Placental pericyte (primary cell): ENCODE results near the gene JUN. TPM values are rescaled to one million over a fixed set of nuclear protein-coding genes. Genes with fewer than 3 reads are reported as not detected.

Source experiments
- total RNA-seq: library from RNA; depleted of rRNA; stranded (reverse); fragments of >200 nt; gene quantifications from 2 replicates; pipeline ENCODE4 v1.2.3, GENCODE V29; 2012

JUN gene
- total RNA-seq = 46.2 and 107 TPM in 2 replicates

DNA sequence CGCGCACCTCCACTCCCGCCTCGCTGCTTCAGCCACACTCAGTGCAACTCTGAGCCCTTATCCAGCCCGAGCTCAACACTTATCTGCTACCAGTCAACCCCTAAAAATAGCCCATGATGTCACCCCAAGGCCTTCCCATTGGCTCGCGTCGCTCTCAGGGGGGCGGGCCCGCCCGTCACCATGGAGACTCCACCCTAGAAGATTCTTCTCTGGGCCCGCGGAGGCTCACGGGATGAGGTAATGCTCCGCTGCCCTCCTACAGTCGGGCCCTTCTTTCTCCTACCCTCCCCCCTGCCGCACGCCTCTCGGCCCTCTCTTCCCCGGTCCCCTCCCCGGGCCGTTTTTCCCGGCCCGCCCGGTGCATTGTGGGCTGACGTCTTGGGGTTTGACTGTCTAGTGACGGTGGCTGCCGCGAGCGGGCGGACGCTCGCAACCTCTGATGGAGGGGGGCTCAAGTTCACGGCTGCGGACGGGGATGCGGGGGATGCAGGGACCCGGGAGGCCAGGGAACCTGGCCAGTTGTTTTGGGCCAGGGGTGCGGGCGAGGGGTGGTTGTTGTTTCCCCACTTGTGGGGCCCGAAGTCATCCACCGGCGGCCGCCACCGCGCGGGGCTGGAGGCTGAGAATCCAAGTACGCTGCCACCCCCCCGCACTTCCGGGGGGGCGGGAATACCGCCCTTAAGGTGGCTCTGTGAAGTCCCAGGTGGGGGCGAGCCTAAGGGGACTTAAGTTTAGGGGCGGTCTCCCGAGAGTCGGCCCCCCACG lies at the start of gene JUN:
Gene JUN, minus strand, starts transcription at position 55 of the 765 bp plus-strand sequence. CDS start 977 bp downstream, outside the sequence.

Other genes starting within 250 kb of the JUN start
- gene OMA1, start 237.3 kb downstream of the JUN start, total RNA-seq = 14.2 and 18.4 TPM in 2 replicates
- 0.22 and 1.1 TPM in 2 replicates for gene TACSTD2, start 206.8 kb downstream of the JUN start, total RNA-seq
- gene MYSM1, start 84.0 kb downstream of the JUN start, total RNA-seq = 14.7 and 23.8 TPM in 2 replicates